ENCODE results near the gene NRP1. TPM values are rescaled to one million over a fixed set of nuclear protein-coding genes. Genes with fewer than 3 reads are reported as not detected.

Gene NRP1
- total RNA-seq = 182 and 221 TPM in 2 replicates

GRCh38 chr10:33334153-33334804 lies at the start of gene NRP1:
Gene NRP1, minus strand, starts transcription at chr10:33334667. Its CDS starts 285 bp downstream, at chr10:33334382.

Data from myometrial cell (primary cell).